ENCODE measurements around the gene CACNA2D3. TPM values are rescaled to one million over a fixed set of nuclear protein-coding genes. Genes with fewer than 3 reads are reported as not detected.

The CACNA2D3 gene
- total RNA-seq, 1 donor from 2014 or later, result not detected

DNA sequence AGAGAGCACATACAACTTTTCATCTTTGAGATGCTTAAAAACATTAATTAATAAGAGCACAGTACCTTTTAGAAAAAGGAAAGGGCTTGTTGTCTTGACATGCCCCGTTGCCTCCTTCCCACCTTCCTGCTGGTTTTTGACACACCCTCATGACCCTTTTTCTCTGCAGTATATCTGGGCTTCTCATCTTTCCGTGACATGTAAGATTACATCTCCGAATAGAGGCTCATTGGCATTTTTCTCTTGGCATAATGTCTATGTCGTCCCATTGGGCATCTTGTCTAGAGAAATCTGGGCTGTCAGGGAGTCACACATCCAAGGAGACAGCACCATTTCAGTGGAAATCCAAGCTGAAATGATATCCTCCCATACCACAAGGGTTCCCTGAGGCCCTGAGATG is 741.4 kb downstream of the CACNA2D3 start:
- intact Hi-C loops (cut with micrococcal nuclease), result no loop called here

DNA sequence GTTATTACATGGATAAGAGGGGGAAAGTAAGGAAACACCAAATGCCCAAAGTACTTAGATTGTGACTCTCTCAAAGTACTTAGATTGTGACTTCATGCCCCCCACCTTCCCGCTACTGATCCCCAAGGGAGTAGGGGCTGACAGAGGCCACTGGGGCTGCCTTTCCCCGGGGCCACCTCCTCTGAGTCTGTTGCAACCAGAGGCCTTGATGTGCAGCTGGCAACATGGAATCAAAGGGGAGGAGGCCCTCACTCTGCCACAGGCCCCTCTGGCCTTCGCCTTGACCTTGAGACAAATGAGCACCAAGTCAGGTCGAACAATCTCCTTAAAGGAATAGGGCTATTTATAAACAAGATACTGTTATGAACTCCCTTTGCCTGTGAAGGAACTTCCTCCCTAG is 743.0 kb downstream of the CACNA2D3 start:
- intact Hi-C loops (cut with micrococcal nuclease), result no loop called here

GRCh38 chr3:54866251-54866650 is 743.9 kb downstream of the CACNA2D3 start:
- intact Hi-C loops (cut with micrococcal nuclease), result no loop called here

GRCh38 chr3:54870423-54870822 is 748.1 kb downstream of the CACNA2D3 start:
- intact Hi-C loops (cut with micrococcal nuclease), result no loop called here

GRCh38 chr3:54871867-54872266 is 749.5 kb downstream of the CACNA2D3 start:
- intact Hi-C loops (cut with micrococcal nuclease), result no loop called here

DNA sequence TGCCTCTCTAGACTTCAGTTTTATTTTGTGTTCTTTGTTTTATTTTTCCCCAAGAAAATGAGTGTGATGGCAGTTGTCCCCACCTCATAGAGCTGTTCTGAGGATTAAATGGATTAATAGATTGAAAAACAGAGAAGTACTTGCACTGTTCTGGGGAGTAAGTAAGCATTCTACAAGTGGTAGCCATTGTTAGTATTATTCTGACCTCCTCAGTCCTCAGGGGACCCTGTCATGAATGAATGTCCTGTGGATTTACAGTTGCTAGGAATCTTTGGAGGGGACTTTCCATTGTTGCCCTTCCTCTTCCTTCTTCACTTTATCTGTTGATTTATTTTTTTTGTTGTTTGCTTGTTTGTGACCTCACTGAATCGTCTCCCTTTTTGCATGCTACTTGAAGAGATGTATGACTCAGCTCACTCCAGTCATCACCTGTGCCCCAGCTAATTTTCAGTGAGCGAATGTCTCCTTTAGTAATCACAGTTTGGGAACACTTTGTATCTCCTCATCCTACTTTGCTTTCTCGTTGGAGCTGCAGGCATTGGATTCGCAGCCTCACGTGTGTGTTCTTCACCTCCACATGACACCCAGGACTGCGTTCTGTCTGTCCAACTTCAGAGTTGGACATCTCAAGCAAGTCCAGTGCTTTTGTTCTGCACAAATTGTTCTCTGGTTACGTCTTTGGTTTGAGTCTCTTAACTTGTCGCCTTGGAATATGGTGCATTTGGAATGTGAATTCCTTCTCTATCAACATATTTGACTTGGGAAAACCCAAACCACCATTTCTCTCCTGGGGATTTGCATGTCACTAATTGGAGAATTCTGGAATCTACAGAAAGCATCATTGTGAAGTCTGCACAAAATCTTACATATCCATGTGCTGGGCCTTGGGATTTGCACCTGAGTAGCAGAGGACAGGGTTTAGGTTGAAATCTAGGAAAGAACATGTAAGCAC is 751.0 kb downstream of the CACNA2D3 start:
- intact Hi-C loops (cut with micrococcal nuclease), result no loop called here

GRCh38 chr3:54874816-54875556 is 752.6 kb downstream of the CACNA2D3 start:
- intact Hi-C loops (cut with micrococcal nuclease), result no loop called here

DNA sequence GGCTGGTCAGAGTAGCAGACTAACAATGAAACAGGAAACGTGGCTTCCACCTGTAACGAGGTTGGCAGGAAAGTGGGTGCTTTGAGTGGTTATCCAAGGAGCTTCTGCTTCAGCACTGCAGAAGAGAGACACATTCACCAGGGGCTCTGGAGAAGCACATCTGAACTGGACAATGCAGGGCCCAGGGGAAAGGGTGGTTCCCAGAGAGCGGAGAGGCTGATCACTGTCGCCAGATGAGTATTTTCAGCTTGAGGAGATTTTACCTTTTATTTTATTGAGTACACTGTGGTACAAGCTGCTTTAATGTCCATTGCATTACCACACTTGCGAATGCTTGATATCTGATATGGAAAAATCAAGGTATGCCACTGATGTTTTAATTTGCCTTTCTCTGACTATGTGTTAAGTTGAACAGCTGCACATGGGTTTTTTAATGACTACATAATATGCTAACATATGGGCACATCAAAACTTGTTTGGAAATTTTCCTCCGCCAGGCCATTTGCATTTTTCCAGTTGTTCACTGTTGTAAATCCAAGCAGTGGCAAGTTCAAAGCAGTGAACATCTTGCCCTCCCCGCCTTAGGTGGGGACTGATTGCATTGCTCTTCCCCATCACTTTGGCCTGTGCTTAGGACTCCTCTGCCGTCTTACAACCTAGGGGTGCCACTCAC is 753.4 kb downstream of the CACNA2D3 start:
- intact Hi-C loops (cut with micrococcal nuclease), result no loop called here

DNA sequence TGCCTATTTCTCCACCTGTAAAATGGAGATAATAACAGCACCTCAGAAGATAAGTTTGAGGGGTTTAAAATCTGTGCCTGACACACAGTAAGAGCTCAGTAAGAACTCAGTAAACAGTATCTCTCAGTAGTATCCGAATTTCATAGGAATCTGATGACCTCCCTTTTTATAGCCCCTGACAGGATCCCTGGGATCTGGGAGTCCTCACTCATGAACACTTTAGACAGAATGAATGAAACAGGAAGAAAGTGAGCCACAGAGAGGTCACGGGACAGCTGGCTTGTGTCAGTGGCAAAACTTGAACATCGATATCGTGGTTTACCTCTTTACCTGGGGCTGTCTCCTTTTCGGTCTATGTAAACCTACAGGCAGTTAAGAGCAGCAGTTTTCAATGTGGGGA is 754.3 kb downstream of the CACNA2D3 start:
- intact Hi-C loops (cut with micrococcal nuclease), result no loop called here

- intact Hi-C loops (cut with micrococcal nuclease), result no loop called here
Observed at GRCh38 chr3:54877730-54878129, 755.4 kb downstream of the CACNA2D3 start.

- intact Hi-C loops (cut with micrococcal nuclease), result no loop called here
Observed at GRCh38 chr3:54878145-54878544, 755.8 kb downstream of the CACNA2D3 start.

DNA sequence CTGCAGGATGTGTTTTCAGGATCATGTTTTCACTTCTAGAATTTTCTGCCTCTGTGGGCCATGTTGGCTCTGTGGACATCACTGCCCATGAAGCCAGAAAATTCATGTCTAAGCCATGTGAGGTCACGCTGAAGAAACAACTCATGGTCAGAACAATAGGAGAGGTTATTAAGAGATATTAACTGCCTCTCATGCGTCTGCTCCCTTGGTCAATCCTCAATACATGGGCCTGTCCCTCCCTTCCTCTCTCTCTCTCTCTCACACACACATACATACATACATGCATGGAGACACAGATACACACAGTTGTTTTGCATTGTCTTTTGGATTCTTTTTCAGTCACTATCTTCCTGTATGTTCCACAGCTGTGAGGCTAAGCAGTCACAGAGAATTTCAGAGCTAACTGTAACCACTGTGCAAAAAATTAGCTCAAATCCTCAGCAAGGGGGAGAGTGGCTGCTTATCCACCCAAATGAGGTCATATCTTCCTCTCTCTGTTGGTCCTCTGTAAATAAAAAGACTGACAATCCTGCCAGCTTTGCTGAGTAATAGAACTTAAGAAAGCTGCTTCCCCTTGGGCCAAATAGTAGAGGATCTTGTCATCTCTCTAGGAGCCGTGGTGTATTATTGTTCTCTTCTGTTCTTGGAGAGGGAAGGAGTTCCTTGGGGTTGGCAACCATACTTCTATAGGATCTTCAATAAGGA is 759.9 kb downstream of the CACNA2D3 start:
- intact Hi-C loops (cut with micrococcal nuclease), result no loop called here

DNA sequence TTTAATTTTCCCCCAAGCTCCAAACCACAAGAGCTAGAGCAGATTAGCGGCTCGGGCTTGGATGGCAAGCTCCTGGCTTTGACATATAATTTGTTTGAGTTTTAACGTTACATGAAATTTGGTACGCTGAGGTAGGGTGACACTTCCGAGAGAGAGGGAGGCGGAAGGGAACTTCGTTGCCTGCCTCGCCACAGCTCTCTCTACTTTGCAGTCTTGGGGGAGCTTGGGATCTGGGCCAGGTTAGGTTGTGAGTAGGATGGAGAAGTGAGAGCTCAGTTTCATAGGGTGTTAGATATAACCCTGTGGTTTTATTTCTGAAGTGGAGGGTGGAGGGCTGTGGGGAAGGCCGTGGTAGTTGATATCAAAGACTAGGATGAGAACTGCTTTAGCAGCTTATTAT is 765.8 kb downstream of the CACNA2D3 start:
- intact Hi-C loops (cut with micrococcal nuclease), result no loop called here

GRCh38 chr3:54888873-54889272 is 766.5 kb downstream of the CACNA2D3 start:
- intact Hi-C loops (cut with micrococcal nuclease), result no loop called here

DNA sequence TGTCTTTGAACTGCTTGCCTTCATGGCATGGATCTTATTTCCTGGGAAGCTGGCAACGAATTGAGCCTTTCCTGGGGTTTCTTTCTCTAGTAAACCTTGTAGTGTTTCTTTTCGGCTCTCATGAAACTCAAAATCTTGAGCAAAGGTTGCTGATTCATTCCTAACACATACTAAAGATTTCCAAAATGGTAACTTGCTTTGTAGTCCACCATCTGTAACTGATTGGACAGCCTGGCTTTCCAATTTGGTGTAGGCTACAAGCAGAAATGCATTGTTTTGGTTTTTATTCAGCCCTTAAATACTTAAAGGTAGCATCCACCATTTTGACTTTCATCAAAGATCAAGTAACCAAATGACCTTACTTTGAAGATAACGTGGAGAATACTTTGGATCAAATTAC is 767.4 kb downstream of the CACNA2D3 start:
- intact Hi-C loops (cut with micrococcal nuclease), result no loop called here

DNA sequence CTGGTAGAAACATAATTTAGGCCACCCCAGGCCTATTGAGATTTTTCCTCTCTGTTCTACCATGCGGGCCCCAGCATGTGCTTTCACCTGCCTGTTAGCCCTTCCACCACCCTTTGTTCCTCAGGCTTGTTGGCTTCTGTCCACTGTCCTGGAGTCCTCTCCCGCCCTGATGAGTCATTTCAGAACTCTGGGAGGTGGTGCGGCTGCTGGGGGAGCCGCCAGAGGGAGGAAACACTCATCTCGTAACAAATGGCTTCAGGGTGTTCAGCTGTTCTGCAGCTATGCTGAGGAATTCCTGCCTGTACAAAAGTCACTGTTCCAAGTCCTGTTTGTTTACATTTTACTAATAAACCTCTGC is 769.2 kb downstream of the CACNA2D3 start:
- intact Hi-C loops (cut with micrococcal nuclease), result no loop called here

DNA sequence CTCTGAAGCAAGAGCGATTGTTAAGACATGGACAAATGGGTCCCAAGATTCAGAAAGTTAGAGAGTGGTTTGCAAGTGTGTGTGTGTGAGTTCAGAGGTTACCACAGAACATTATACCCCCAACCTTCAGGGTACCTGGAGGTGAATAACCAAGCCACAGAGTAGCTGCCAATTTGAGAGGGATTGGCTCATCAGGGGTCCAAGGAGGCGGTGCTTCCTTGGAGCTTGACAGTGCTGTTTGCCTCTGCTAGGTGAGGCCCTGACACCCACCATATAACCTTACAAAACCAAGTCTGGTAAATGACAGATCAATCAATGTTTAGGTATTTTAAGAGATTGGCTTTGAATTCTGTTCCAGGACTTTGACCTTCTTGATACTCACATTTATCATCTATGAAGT is 769.8 kb downstream of the CACNA2D3 start:
- intact Hi-C loops (cut with micrococcal nuclease), result no loop called here

DNA sequence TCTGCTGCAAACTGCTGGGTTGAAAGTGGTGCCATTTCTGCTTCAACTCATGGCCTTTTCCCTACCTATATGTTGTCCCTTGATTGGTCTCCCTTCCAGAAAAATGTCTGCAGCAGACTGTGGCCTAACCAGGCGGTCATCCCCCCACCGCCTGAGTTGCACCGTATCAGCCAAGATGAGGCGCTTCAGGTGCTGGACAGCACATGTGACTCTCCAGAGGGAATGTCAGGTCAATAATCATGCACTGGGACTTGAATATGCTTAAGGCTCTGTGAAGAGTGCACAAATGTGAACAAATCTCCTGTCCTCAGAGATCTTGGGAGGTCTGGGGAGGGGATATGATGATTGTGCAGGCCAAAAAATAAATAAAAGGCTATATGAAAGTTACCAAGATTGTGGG is 773.3 kb downstream of the CACNA2D3 start:
- intact Hi-C loops (cut with micrococcal nuclease), result no loop called here

DNA sequence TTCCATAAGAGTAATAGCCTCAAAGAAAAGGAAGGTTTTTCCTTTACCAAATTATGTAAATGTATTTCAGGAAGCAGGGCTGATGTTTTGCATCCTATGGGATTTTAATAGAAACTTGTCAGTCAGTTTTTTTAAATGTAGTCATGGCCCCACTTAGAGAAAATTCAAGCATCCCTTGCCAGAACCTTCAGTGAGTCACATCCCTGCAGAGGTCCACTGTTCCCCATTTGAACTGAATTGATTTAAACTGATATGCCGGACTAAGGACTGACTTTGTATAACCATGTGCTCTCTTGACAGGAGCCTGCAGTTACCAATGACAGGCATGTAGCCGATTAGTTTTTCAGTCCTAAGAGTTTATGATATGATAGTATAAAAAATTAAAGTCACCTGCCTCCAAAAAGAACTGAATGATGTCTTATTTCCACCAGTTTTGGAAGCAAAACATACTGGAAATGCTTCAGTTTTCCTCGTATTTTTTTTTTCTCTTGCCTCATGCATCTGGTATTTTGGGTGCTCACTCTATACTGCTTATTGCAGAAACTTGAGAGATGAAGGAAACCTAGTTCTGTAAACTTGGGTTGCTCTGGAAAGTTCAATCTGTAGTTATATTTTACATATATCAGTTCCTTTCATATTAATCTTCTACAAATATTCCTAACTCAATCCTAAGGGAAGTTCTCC is 774.8 kb downstream of the CACNA2D3 start:
- intact Hi-C loops (cut with micrococcal nuclease), result no loop called here

DNA sequence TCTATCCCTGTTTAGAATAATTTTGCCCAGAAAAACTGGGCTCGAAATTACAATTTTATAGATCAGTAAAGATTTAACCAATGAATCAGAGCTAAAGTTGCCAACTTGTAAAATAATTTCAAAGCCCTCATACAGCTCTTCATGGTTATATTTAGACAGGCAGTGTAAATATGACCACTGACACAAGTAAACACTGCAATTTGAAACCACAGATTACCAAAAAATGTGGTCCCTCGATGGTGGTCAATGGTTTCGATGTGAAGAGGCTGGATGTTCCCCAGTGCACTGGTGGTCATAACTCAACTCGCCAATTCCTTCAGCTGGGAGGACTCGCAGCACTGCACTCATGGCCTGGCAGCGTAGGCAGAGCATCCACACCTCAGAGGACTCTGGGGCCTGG is 776.9 kb downstream of the CACNA2D3 start:
- intact Hi-C loops (cut with micrococcal nuclease), result no loop called here
